ENCODE data around the gene ADCY6.

ADCY6 gene

GRCh38 chr12:48788854-48789775, at the start of gene ADCY6:
TSS of gene ADCY6 (minus strand) at chr12:48789089. CDS start at chr12:48783434, 5,655 bp downstream.
- Histone ChIP-seq H3K36me3 (no peaks in the 10 kb centered on the region), H3K27me3 (peaks cover 71% of the 10 kb centered on the region), H3K4me1 (ENCODE audit: control insufficient read depth in 1 of 2, insufficient read depth in 1 of 2, low read depth in 1 of 2, low read length in 1 of 2) (peaks cover 0 to 10% of the 10 kb centered on the region in 2 experiments), H3K9me3 (no peaks in the 10 kb centered on the region), H3K27ac (no peak within 1 kb of the TSS), H3K4me3 (ENCODE audit: low read depth in 1 of 2, low read length in 1 of 2) (no peak within 1 kb of the TSS)
- no peak for TF ChIP-seq CTCF (IDR thresholded peaks at IDR 0.05)

DNA sequence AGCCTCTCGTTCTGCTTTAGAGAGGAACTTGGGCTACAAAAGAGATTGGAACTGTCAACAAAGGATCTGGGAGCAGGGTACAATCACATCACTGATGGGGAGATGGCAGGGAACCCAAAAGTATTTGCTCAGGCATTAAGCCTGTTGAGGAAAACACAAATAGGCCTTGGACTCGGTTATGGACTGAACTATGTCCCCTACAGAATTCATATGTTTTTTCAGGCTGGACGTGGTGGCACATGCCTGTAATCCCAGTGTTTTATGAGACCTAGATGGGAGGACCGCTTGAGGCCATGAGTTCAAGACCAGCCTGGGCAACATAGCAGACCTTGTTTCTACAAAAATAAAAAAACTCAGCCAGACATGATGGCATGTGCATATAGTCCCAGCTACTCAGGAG, 49.2 kb upstream of the ADCY6 start:
- H3K4me3 ChIP-seq (ENCODE audit: low read depth in 1 of 2, low read length in 1 of 2) = no peak overlapping the region
- H3K27me3 ChIP-seq = no peaks in the 10 kb centered on the region
- H3K9me3 ChIP-seq = no peaks in the 10 kb centered on the region
- H3K36me3 ChIP-seq = peaks cover 93% of the 10 kb centered on the region
- no peaks in the 10 kb centered on the region for H3K4me1 ChIP-seq (ENCODE audit: control insufficient read depth in 1 of 2, insufficient read depth in 1 of 2, low read depth in 1 of 2, low read length in 1 of 2)
- H3K27ac ChIP-seq = no peak overlapping the region
- TF ChIP-seq CTCF (IDR thresholded peaks at IDR 0.05) = no peak

DNA sequence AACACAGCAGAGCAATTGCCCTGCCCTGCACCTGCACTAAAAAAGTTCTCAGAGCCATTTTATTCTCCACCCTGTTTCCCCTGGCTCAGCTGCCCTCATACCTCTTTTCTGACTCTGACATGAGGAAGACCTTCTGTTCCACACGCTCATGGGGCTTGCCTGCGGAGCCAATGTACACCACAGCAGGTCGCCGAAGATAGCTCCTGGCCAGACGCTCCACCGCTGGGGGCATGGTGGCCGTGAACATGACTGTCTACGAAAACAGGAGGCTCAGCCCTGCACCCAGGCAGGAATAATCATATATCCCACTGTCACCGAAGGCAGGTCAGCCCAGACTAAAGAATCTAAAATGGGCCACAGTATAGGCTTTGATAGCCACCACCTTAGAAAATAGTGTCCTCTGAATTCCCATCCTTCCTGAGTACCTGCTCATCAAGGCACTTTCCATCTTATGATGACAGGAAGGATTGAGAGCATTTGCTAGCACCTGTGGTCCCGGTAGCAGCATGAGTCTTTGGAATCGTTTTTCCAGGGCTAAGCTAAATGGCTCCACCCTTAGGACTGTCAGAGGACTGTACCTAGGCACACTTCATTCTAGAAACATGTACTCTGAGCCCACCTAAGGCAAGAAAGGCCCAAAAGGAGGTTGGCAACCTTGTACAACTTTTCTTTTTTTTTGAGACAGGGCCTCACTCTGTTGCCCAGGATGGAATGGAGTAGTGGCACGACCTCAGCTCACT, 43.6 kb upstream of the ADCY6 start:
- TF ChIP-seq CTCF (IDR thresholded peaks at IDR 0.05) = no peak

GRCh38 chr12:48831257-48831656, 42.4 kb upstream of the ADCY6 start:
- H3K4me1 ChIP-seq (ENCODE audit: control insufficient read depth in 1 of 2, insufficient read depth in 1 of 2, low read depth in 1 of 2, low read length in 1 of 2) = no peaks in the 10 kb centered on the region
- no peaks in the 10 kb centered on the region for H3K27me3 ChIP-seq
- no peak overlapping the region for H3K4me3 ChIP-seq (ENCODE audit: low read depth in 1 of 2, low read length in 1 of 2)
- H3K27ac ChIP-seq = no peak overlapping the region
- peaks cover 93% of the 10 kb centered on the region for H3K36me3 ChIP-seq
- H3K9me3 ChIP-seq = no peaks in the 10 kb centered on the region
- no peak for TF ChIP-seq CTCF (IDR thresholded peaks at IDR 0.05)

More for the DNA sequence above, 43.6 kb upstream of the ADCY6 start:
- Histone ChIP-seq H3K4me1 (ENCODE audit: control insufficient read depth in 1 of 2, insufficient read depth in 1 of 2, low read depth in 1 of 2, low read length in 1 of 2) (no peaks in the 10 kb centered on the region), H3K9me3 (no peaks in the 10 kb centered on the region), H3K36me3 (peaks cover 100% of the 10 kb centered on the region), H3K27me3 (no peaks in the 10 kb centered on the region), H3K4me3 (ENCODE audit: low read depth in 1 of 2, low read length in 1 of 2) (no peak overlapping the region), H3K27ac (no peak overlapping the region)

DNA sequence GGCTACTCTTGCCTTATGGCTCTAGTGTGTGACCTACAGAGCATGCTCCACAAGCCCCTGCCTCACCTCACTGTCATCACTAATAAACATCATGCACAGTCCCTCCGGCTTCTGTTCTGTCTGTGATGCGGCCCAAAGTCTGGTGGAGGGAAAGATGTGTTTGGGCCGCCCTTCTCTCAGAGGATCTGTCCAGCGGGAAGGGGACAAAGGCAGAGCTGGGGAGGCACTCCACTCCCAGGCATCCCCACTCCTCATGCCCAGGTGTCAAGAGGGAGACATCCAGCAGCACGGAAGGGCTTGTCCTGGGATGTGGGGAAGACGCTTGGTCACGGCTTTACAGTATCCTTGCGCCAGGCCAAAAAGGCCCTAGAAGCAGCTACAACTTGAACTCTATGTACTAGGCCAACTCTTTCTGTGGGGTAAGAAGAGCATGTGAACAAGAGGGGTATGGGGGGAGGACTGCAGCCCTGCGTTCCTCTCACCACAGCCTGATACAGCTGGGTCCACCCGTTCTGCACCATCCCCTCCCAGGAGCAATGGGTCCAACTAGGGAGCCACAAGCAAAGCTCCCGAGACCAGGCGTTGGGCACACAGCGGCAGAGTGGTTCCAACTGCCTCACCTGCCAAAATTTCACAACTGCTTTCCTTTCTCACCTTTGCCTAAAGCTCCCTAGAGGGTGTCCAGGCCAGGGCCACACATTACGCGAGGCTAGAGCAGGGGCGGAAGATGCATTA, 40.1 kb upstream of the ADCY6 start:
- no peak overlapping the region for H3K27ac ChIP-seq

More for the DNA sequence above, 40.1 kb upstream of the ADCY6 start:
- Histone ChIP-seq H3K9me3 (no peaks in the 10 kb centered on the region), H3K4me3 (ENCODE audit: low read depth in 1 of 2, low read length in 1 of 2) (no peak overlapping the region), H3K4me1 (ENCODE audit: control insufficient read depth in 1 of 2, insufficient read depth in 1 of 2, low read depth in 1 of 2, low read length in 1 of 2) (no peaks in the 10 kb centered on the region), H3K27me3 (no peaks in the 10 kb centered on the region), H3K36me3 (peaks cover 71% of the 10 kb centered on the region)
- no peak for TF ChIP-seq CTCF (IDR thresholded peaks at IDR 0.05)

Data from neutrophil (primary cell).